Measurements from ENCODE around the gene CBFA2T2.

CBFA2T2 gene

DNA sequence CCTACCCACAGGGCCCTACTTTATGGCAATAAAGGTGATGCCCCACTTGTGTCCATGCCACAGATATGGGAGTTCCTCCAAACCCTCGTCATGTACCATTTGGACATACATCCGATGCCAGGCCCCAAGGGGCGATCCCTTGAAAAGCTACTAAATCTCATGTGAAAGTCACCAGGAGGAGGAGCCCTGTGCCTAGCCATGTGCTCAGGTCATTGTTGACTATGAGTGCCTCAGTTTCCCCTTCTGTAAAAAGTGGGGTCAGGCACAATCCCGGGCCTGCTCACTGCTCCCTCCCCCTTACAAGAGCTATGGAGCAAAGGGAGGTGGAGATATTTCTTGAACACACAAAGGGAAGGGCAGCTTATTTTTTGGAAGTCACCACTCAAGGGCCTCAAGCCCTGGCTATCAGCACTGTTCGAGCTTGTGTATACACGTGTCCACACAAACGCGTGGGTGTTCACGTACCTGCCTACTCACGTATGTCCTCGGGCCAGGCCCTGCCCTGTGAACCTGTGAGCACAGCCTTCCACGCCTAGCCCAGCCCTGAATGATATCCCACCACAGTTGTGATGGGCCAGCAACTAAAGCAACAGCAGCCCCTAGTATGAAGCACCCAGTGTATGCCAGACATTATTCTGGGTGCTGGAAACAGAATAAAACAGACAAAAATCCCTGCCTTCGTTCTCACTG lies 178.7 kb downstream of the CBFA2T2 start:
- DNase-seq: no peak

DNA sequence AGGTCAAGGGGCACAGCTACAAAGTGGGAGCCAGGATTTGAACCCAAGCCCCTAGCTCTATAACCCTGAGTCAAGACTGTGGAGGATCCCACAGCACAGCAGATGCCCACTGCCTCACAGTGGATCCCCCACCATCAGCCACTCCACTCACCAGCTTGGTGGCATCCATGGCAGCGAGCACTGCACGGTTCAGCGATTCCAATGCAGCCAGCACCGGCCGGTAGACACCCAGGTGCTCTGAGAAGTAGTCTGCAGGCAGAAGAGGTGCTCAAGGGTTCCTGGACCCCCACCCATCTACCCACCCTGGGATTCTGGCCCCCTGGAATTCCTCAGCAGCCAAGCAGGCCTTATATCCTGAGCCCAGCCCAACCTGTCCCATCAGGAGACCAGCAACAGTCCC lies 179.3 kb downstream of the CBFA2T2 start:
- no peak for DNase-seq

DNA sequence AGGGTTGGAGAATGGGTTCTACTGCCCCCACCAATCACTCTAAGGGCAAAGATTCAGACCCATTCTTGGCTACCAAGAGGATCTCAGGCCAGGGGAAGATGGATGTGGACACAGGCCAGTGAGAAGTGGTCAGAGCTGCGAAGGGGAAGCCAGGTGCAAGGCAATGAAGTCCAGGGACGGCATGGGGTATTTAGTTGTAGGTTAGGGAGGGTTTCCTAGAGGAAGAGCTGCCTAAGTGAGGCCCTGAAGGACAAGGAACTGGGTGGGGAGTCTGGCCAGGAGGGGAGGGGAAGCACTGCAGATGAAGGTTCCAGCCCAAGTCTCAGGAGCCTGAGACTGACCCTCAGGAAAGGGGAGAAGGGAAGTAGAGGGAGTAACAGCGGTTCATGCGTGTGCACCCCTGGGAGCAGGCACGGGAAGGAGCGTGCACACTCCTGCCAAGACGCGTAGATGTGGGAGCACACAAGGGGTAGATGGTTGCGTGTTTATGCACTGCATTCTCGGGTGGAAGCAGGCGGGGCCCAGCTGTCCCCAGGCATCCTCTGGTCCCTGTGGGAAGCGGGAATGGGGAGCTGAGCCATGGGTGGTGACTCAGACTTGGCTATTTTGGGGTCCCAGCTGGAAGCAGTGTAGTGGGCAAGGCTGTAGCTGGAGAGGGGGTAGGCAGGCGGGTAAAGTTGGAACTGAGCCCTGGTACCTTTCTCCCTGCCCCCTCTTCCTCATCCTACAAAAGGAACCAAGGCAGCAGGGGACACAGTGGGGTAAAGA lies 180.2 kb downstream of the CBFA2T2 start:
- no peak for DNase-seq

DNA sequence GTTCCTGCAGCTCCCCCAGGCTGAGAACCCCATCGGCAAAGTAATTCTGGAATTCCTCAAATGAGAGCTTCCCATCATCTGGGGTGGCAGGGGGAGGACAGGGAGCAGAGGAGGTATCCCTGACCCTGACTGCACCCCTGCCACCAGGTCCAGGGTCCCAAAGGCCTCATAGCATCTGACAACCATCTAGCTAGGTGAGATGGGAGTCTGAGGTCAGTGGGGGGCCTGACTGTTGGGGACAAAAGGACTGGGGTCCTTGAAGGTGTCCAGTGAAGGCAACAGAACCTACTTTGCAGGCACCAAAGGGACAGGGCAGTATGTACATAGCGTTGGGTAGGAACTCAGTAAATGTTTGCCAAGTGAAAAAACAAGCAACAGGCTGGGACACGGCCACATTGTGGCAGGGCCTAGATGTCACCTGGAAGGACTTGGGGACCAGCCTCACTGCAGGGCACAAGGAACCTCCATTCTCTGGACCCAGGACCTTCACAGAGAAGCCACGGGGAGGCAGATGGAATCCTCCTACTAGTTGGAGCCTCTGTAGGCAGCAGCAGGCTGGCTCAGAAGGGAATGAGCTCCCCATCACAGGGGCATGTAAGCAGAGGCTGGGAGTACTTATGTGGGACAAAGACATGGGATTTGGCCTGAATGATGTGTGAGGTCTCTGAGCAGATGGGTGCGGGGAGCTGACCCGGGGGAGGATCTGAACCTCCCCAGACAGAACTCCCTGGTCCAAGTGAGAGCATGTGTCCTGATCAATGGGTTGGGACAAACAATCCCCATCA lies 181.0 kb downstream of the CBFA2T2 start:
- DNase-seq: no peak

DNA sequence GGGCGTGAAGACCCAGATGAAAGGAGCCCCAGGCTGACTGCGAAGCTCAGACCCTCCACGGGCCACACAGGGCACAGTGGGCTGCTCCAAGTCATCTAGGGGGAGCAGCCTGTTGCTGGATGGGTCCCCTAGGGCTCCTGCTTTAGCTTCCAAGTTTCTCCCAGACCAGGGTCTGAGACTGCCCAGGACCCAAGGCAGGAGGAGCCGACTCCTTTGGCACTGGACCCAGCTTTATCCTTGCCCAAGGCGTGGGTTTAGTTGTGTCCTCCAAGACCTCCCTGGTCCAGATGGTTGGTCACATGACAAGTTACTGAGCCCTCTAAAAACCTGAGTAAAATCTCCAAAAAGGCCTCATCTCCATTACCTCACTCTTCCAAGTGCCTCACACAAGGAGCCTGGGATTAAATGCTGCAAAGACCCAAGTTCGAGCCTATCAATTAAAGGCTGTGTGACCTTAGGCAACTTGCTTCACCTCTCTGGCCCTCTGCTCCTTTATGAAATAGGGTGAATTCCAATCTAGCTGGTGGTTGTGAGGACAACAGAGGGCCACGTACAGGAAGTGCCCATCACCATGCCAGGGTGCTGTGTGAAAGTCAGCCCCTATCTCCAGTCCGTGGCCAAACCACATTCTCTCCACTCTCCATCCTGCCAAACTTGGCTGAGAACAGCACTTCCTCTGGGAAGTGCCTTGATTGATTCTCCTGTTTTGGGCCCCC lies 181.8 kb downstream of the CBFA2T2 start:
- no peak for DNase-seq

DNA sequence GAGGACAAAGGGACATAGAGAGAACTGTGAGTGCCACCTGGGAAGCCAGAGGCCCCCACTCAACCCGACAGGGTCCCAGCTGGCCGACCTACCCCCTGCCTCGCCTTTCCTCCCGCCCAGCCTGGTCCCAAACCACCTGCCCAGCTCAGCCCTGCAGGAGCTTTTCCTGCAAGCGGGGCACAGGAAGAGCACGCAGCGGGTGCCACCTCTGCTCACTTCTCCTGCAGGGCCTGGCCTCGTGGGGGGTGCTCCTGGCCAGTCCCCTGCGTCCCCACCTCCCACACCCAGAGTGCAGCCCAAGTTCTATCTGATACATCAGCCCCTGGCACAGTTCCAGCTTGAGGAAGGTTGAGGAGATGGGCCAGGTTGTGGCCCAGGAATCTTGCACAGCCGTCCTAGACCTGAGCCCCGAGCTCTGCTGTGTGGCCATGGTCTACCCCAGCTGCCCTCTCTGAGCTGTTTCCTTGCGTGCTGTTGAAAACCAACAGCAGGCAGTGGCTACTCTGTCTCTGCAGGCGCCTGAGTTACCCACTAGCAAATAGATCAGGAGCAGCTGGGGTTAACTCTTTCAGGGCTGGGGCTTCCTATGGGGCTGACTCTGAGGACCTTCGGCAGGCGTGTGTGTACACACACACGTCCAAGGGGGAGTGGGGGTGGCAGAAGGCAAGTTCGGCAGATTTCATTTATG lies 182.7 kb downstream of the CBFA2T2 start:
- no peak for DNase-seq

DNA sequence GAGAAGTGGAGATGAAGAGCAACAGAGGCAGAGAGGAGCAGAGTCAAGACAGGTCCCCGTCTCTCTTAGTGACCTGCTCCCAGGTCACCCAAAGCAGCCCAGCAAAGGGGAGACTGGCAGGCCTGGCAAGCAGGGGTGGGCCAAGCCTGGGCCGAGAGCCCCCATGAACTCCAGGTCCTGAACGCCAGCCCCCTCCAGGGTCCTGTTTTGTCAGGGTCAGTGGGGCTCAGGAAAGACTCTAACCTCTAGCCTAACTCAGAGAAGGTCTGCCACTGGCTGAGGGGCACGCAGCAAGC lies 183.2 kb downstream of the CBFA2T2 start:
- DNase-seq: no peak

DNA sequence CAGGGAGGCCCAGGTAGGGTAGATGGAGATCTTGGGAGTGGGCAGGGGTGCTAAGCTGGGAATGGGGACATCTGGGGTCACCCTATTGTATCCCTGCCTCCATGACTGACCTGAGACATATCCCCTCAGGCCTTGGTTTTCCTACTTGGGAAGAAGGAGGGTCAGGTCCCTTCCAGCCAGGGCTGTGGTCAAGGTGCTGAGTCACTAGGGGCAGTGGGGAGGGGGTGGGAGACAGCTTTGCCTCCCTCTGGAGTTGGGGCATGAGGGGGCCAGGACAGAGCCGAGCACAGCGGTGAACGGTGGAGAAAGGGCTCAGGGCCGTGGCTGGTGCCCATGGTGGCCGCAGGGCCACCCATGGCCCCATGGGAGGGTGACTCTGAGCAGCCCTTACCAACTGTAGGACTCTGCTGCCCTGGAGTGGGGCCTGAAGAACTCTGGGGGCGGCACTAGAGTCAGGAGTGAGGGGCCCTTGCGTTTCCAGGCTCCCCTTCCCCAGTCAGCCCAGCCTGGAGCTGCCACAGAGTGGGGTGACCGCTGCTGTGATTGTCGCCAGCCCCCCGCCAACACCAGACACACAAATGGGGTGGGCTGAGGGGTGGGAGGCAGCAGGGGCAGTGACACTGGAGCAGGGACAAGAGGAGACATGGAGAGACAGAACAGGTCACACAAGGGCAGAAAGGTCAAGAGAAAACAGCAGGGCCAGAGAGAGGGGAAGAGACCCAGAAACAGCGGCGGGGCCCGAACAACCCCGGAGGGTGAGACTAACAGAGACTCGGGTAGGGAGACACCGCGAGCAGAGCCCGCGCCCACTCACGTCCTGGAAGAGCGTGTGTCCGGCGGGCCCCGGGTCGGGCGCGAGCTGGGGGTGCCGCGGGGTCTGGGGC lies 183.8 kb downstream of the CBFA2T2 start:
- DNase-seq: no peak

DNA sequence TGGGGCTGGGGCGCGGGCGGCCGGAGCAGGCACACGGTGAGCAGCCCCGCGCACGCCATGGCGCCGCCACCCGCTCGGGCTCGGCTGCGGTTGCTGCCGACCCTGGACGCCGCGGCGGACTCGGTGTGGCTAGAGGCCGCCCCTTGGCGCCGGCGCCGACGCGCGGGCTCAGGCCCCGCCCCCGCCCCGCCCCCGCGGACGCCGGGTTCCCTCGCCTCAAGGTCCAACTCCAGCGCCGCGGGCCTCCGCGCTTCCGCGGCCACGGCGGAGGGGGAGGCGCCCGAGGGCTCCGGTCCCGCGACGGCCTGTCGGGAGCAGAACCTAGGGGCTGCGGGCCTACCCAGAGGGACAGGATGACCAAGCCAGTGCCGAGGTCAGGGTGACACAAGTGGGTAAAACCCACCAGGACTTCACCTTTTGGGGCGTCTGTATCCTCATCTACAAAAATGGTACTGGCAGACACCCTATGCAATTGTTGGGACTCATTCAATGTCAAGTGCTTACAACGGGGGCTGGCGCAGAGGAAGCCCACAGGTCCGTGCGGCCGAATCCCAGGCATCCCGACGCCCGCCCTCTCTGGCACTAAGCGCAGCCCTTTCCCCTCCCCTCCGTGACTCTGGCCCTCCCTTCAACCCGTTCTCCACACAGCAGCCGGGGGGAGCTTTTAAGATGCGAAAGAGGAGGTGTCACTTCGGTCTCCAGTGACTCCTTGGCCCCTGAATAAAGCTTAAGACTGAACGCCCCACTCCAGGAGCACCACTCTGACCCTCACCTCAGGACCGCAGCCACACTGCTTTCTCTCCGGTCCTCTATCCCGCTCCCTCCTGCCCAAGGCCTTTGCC lies 184.6 kb downstream of the CBFA2T2 start, which contains the start of gene NECAB3:
TSS of gene NECAB3 (minus strand) at position 135 of the 842 bp plus-strand sequence. CDS start at position 59, 76 bp downstream.
- peak; percentile 78 for DNase-seq

DNA sequence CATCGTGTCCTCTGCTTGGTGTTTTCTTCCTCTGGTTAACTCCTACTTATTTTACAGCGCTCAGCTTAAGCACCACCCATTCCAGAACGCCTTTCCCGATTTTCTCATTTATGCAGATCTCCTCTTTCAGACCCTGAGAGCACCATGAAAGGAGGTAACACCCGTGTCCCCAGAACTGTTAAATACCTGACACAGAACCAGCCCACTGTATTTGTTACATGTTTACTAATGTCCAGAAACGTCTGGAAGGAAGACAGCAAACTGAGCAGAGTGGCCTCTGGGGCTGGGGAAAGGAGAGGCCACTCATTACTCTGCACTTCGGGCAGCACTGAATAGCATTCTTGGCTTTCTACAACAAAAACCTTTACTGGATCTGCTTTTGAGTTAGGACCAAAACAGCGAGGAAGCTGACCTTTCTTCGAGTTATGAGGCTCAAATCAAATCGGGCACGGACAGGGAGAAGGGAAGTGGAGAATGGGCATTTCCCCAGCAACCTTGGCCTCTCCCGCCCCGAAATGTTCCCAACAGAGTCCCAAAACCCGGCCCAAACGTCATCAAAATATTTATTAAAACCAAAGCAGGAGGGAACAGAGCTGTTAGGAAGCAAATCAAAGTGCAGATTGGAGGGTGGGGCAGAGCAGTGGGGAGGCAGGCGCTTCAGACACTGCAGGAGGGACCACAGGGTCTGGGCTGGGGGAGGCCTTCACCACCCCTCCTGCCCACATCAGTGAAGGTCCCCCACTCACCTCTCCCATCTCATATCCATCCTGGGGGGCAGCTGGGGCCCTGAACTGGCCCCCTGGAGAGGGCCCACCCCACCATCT lies 185.5 kb downstream of the CBFA2T2 start:
- no peak for DNase-seq

DNA sequence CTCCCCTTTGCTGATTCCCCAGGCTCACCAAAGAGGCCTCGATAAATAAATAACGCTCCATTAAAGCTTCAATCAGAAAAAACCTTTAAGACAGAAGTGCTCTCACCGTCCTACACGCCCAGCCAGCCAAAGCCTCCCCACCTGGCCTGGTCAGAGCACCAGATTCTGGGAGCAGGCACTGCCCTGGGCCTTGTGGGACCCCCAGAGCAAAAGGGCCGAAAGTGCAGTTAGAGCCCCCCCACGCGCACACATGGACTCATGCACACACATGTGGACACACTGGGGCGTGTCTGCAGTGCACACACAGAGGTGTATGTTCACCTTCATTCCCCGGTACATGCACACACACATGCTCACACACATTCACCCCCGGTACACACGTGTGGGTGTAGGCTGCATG lies 186.2 kb downstream of the CBFA2T2 start:
- no peak for DNase-seq

DNA sequence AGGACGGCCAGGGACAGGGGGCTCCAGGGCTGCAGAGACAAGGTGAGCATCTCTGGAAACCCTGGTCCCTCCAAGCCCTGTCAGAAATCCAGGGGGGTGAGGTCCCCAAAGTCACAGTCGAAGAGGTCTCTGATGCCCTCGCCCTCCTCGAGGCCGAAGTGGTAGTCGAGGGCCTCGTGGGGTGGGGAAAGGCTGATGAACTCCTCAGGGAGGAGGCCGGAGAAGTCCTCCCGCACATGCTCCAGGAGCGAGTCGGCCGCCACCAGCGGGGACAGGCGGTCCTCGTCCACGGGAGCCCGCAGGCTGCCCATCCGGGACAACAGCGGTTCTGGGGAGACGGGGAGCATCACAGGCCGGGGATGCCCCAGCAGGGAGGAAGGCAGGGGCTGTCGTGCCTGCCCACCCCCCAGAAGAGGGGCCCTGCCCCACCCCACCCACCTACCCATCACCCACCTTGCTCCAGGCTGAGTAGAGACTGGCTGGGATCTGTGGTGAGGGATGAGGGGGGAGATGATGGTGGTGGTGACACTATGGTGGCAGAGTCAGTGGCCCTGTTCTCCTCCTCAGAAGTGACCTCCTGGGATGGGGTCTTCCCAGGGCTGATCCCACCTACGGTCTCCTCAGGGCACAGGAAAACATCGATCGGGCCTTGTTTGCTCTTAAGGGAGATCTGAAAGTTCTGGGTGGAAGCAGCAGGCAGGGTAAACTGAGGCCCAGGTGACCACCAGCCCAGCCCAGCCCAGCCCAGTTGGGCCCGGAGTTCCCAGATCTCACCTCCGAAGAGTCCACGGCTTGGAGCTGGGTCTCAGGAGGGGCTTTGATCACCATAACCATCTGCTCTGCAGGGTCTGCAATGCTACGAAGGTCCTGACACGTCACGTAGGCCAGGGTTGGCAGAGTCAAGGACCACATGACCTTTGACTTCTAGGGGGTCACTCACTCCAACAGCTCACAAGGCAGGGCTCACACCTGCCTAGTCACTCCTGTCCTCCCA lies 187.1 kb downstream of the CBFA2T2 start:
- no peak for DNase-seq

DNA sequence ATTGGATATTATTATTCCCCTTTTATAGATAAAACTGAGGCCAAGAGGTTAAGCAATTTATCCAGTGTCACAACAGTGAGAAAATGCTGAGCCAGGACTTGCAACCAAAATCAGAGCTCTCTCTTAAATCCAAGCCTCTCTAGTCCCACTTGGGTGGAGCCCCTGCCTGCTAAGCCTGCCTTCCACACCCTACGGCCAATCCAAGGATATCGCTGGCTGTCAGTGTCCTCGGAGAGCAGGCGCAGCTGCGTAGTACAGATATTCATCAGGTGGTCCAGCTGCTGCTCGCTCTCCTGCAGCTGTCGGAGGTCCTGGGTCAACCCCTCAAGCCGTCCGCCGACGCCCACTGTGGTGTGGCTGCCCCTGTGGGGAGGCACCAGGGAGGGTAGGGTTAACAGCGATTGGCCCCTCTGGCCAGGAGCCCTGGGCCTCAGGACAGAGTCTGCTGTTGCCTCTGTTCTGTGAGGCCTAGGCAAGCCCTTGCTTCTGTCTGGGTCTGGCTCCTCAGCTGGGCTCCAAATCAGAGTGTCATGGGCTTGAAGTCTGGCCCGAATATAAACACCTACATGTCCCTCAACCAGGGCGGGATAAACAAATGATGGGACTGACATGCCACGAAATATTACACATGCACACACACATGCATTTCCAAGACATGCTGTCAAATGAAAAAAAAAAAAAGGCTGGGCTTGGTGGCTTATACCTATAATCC lies 188.3 kb downstream of the CBFA2T2 start:
- DNase-seq: no peak

DNA sequence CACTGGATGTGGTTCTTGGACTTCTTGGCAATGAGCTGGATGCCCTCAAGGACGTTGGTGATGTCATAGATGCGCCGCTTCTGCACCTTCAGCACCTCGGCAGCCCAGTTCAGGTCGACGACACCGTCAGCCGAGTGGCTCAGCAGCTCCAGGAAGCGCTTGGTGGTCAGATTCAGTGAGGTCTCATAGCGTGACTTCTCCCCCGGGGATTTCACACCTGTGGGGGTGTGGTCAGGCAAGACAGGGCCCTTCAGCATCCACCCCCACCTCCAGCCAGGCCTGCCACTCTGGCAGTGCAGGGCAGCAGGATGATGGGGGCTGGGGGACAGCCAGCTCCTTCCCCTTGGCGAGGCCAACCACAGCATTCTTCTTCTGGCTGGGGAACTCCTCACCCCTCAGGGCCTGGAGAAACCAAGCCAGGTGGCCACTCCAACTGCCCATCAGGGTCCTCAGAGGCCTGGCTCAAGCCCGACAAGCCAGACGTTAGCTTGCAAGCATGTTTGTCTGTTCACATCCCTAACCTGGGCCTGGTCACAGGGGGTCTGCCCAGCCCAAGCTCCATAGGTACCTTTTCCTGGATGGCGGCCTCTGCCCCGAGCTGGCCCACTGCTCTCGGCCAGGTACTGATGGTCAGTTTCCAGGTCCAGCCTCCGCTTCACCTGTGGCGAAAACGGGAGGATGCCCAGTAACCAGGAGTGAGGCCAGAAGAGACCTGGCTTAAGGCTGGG lies 190.0 kb downstream of the CBFA2T2 start:
- no peak for DNase-seq

DNA sequence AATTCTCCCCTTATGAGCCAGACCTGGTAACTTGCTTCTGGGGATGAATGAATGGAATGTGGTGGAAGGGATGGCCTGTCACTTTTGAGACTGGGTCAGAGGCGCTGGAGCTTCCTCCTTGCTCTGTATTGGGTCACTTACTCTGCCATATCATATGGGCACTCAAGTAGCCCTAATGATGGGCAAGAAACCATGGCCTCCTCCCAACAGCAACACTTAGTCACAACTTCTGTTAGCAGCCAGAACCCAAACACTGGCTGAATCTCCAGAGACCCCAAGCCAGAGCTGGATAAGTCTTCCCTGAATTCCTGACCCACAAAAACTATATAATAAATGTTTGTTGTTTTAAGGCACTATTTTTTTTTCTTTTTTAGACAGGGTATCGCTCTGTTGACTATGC lies 190.8 kb downstream of the CBFA2T2 start:
- peak; percentile 89 for DNase-seq

DNA sequence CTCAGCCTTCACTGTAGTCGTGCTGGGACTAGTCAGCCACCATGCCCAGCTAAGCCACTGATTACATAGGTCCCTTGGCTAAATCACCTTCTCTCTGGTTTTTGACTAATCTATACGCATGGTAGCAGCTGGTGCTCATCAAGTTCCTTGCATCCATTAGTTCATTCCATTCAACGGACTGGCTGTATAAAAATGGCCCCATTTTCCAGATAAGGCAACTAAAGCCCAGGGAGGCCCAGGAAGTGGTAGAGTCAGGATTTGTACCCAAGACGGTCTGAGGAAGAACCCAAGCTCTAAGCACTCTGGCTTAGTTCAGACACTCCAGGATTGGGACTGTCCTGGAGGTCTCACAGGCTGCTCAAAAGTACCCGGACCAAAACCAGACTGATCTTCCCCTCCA lies 191.4 kb downstream of the CBFA2T2 start:
- no peak for DNase-seq

Data from fibroblast of skin of scalp (primary cell).